K562 (cell line): Measurements from ENCODE around the gene SFXN5. TPM values are rescaled to one million over a fixed set of nuclear protein-coding genes. Genes with fewer than 3 reads are reported as not detected.

Experiments used
- ARHGAP35 ChIP-seq: fragments of 450-650 bp; IDR thresholded peaks from 2 replicates; pipeline ENCODE4 v1.6.1; 2018; ENCODE audit not compliant: partially characterized antibody
- CBFA2T2 ChIP-seq: fragments of 450-650 bp; conservative IDR thresholded peaks from 2 replicates; pipeline ENCODE4 v1.6.1; 2017; ENCODE audit warnings: mild to moderate bottlenecking
- CXXC5 ChIP-seq: fragments of 250-450 bp; sonication (Bioruptor Pico); IDR thresholded peaks from 2 replicates; pipeline ENCODE4 v1.8.0; 2022; ENCODE audit warnings: inconsistent platforms, mild to moderate bottlenecking, moderate library complexity
- DACH1 ChIP-seq: fragments of 450-650 bp; IDR thresholded peaks from 2 replicates; pipeline ENCODE4 v1.6.1; 2018; ENCODE audit not compliant: partially characterized antibody
- ELF4 ChIP-seq: fragments of 450-650 bp; formaldehyde crosslinking; IDR thresholded peaks from 2 replicates; pipeline ENCODE4 v1.4.0; 2022; ENCODE audit warnings: missing genetic modification characterization
- EZH2 ChIP-seq: IDR thresholded peaks from 2 replicates; pipeline ENCODE4 v1.6.1; 2012; ENCODE audit warnings: low read depth, mild to moderate bottlenecking, inconsistent platforms, low read length, borderline replicate concordance
- FIP1L1 ChIP-seq: fragments of 200-400 bp; formaldehyde crosslinking; IDR thresholded peaks from 2 replicates; pipeline ENCODE4 v1.6.1; 2018; ENCODE audit warnings: mild to moderate bottlenecking, low read depth, low read length; ENCODE audit not compliant: poor library complexity, severe bottlenecking
- HDAC2 ChIP-seq: fragments of 450-650 bp; IDR thresholded peaks from 2 replicates; pipeline ENCODE4 v1.6.1; 2016; ENCODE audit warnings: mild to moderate bottlenecking
- ILK ChIP-seq: fragments of 450-650 bp; IDR thresholded peaks from 2 replicates; pipeline ENCODE4 v1.6.1; 2016; ENCODE audit warnings: missing genetic modification characterization, low read depth, mild to moderate bottlenecking, missing compliant biosample characterization, moderate library complexity, borderline replicate concordance
- JUND ChIP-seq, 2 experiments: IDR thresholded peaks; 2 replicates in 1 of 2; 3 replicates in 1 of 2; pipeline ENCODE4 v1.6.1; 2011; ENCODE audit warnings: borderline replicate concordance in 2 of 2, low read depth in 2 of 2, low read length in 2 of 2, improper control_type of control experiment in 1 of 2, missing biosample characterization in 1 of 2, missing genetic modification characterization in 1 of 2, missing genetic modification reagents in 1 of 2
- POLR3A ChIP-seq: IDR thresholded peaks from 2 replicates; pipeline ENCODE4 v1.6.1; 2011; ENCODE audit warnings: borderline replicate concordance, mild to moderate bottlenecking, moderate library complexity; ENCODE audit not compliant: insufficient read length, insufficient read depth; ENCODE audit errors: extremely low read depth
- STAT5A ChIP-seq: IDR thresholded peaks from 2 replicates; pipeline ENCODE4 v1.6.1; 2012; ENCODE audit warnings: low read length, inconsistent platforms, borderline replicate concordance
- U2AF2 ChIP-seq: fragments of 200-400 bp; formaldehyde crosslinking; optimal IDR thresholded peaks from 2 replicates; pipeline ENCODE3; 2017; ENCODE audit warnings: low read depth, mild to moderate bottlenecking, low read length
- YY1 ChIP-seq, 3 experiments: IDR thresholded peaks; 2 replicates each; pipeline ENCODE4 v1.6.1; 2011; ENCODE audit warnings: low read length in 2 of 3, mild to moderate bottlenecking in 2 of 3, moderate library complexity in 2 of 3, borderline replicate concordance in 1 of 3, control low read depth in 1 of 3, low read depth in 1 of 3; ENCODE audit not compliant: insufficient read depth in 3 of 3, insufficient replicate concordance in 2 of 3, control insufficient read depth in 1 of 3, insufficient read length in 1 of 3; ENCODE audit errors: extremely low read depth in 1 of 3
- polyA plus RNA-seq, 8 experiments: library from polyadenylated mRNA; depleted of rRNA in 4 of 8; stranded (reverse) in 5 of 8; unstranded in 3 of 8; fragments of >200 nt; fragmentation: Nextera tagmentation in 2 of 8; fragmentation: Illumina TruSeq in 1 of 8; extraction: Ambion mirVana in 2 of 8; extraction: Trizol in 1 of 8; gene quantifications; 2 replicates each; pipeline versions ENCODE4 v1.2.1 to v1.2.3, GENCODE V29; 2011 to 2014; ENCODE audit warnings: inconsistent platforms in 1 of 8, missing spikeins in 1 of 8
- total RNA-seq, 7 experiments: library from RNA; depleted of rRNA in 6 of 7; stranded (reverse); fragments of >200 nt in 6 of 7; fragmentation: Illumina TruSeq in 2 of 7; extraction: Trizol in 2 of 7; gene quantifications; 2 replicates each; pipeline versions ENCODE4 v1.2.1 to v1.2.3, GENCODE V29; 2011 to 2021; ENCODE audit warnings: low replicate concordance in 1 of 7
- TF ChIP-seq, protein P1 (sequence below), 2 experiments: IDR thresholded peaks; 2 replicates each; pipeline ENCODE4 v1.6.1; 2011; ENCODE audit warnings: borderline replicate concordance in 1 of 2, control low read depth in 1 of 2, low read depth in 1 of 2, low read length in 1 of 2, mild to moderate bottlenecking in 1 of 2, mixed read lengths in 1 of 2, moderate library complexity in 1 of 2; ENCODE audit not compliant: insufficient read depth in 1 of 2, insufficient read length in 1 of 2, poor library complexity in 1 of 2, severe bottlenecking in 1 of 2; ENCODE audit errors: extremely low read depth in 1 of 2

SFXN5 gene
- total and polyA plus RNA-seq, 9 of the 15 experiments (the other 6 are each of a cell fraction or from before 2014, with no cell fraction given): 8.3 to 22.6 (median 16.0) TPM

DNA sequence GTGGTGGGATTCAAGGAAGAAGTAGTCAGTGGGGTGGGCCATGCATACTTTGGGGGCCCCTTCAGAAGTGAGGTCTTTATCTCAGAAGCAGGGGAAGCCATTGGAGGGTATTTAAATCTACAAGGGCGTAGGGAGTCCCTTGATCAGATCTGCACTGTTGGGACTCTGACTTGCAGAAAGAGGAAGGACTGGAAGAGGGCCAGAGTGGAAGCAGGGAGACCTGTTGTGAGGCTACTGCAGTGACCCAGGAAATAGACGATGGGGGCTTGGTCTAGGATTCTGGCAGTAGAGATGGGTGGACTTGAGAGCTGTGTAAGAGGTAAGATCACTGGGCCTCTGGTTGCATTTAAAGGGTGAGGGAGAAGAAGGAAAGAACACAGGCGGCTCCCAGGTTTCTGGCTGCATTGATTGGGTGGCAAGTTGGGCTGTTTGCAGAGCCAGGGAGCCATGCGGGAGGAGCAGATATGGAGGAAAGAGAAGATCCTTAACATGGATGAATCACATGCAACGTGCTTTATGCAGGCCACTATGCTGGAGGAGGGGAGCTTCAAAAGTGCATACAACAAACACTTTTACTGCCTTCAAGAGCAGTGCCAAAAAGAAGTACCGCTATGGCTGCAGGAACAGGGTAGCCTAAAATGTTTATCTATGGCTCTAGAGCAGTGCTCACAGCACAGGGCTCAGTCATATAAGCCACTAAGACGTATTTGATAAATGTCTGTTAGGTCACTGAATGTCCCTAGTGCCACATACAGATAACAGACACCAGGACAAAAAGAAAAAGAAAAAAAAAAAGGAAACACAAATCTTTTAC is 2.3 kb downstream of the SFXN5 start (continued):
- TF ChIP-seq, protein P1, sequence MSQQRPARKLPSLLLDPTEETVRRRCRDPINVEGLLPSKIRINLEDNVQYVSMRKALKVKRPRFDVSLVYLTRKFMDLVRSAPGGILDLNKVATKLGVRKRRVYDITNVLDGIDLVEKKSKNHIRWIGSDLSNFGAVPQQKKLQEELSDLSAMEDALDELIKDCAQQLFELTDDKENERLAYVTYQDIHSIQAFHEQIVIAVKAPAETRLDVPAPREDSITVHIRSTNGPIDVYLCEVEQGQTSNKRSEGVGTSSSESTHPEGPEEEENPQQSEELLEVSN (IDR thresholded peaks at IDR 0.05; ENCODE audit: borderline replicate concordance in 1 of 2, extremely low read depth in 1 of 2, insufficient read depth in 1 of 2, insufficient read length in 1 of 2, low read depth in 1 of 2, low read length in 1 of 2, poor library complexity in 1 of 2, severe bottlenecking in 1 of 2): no peak
- TF ChIP-seq ILK (tag): no peak
- TF ChIP-seq U2AF2: no peak
- TF ChIP-seq ARHGAP35: no peak
- TF ChIP-seq HDAC2: 0 out of 2 replicates have a peak, but pooled peaks have one; percentile 41
- TF ChIP-seq STAT5A: 0 out of 2 replicates have a peak, but pooled peaks have one; percentile 19
- TF ChIP-seq YY1 (IDR thresholded peaks at IDR 0.05; ENCODE audit: borderline replicate concordance in 1 of 3, control insufficient read depth in 1 of 3, extremely low read depth in 1 of 3, insufficient read depth in 3 of 3, insufficient read length in 1 of 3, insufficient replicate concordance in 2 of 3, low read depth in 1 of 3, low read length in 2 of 3): peak in 1 of 3 experiments; percentile 9
- TF ChIP-seq JUND (IDR thresholded peaks at IDR 0.05; ENCODE audit: borderline replicate concordance, low read depth, low read length): 0 out of 2 replicates have a peak, but pooled peaks have one; percentile 4
- TF ChIP-seq JUND (tag; IDR thresholded peaks at IDR 0.05; ENCODE audit: borderline replicate concordance, low read depth, low read length): no peak; the same call in 2 of the 3 replicates
- TF ChIP-seq CBFA2T2: peak; percentile 71
- no peak for TF ChIP-seq ELF4
- no peak for TF ChIP-seq FIP1L1
- peak; percentile 34; the same call in 1 of the 2 replicates for TF ChIP-seq CXXC5 (CRISPR knock-in tag)
- TF ChIP-seq EZH2: no peak
- no peak for TF ChIP-seq DACH1
- no peak for TF ChIP-seq POLR3A
